Trophoblast cell (in vitro differentiated cells and primary cell): ENCODE results near the gene WDFY3.

Source experiments
- DNase-seq, 2 donors: peaks; one replicate each; pipeline ENCODE4 v3.0.0-alpha.2; 2016
- H2AFZ ChIP-seq: 2 replicates; pipeline ENCODE4 v1.6.1; 2013; ENCODE audit warnings: low read length, moderate library complexity, mild to moderate bottlenecking; ENCODE audit not compliant: insufficient read depth, poor library complexity
- H2AK5ac ChIP-seq: 2 replicates; pipeline ENCODE4 v1.6.1; 2013; ENCODE audit warnings: mild to moderate bottlenecking, low read length
- H2BK120ac ChIP-seq: 2 replicates; pipeline ENCODE4 v1.6.1; 2013; ENCODE audit warnings: low read length, mild to moderate bottlenecking, moderate library complexity; ENCODE audit not compliant: insufficient read depth, poor library complexity
- H2BK12ac ChIP-seq: 2 replicates; pipeline ENCODE4 v1.6.1; 2013; ENCODE audit warnings: mild to moderate bottlenecking, low read length, moderate library complexity
- H2BK5ac ChIP-seq: 2 replicates; pipeline ENCODE4 v1.6.1; 2013; ENCODE audit warnings: low read length, low read depth, moderate library complexity, mild to moderate bottlenecking; ENCODE audit not compliant: poor library complexity
- H3K14ac ChIP-seq: 2 replicates; pipeline ENCODE4 v1.6.1; 2013; ENCODE audit warnings: mild to moderate bottlenecking, low read length
- H3K18ac ChIP-seq: 2 replicates; pipeline ENCODE4 v1.6.1; 2013; ENCODE audit warnings: mild to moderate bottlenecking, low read length
- H3K23ac ChIP-seq: 2 replicates; pipeline ENCODE4 v1.6.1; 2013; ENCODE audit warnings: low read length
- H3K27ac ChIP-seq: 2 replicates; pipeline ENCODE4 v1.5.1; 2013; ENCODE audit warnings: low read depth, mild to moderate bottlenecking, inconsistent platforms, low read length, moderate library complexity
- H3K27me3 ChIP-seq: 2 replicates; pipeline ENCODE4 v1.6.1; 2013; ENCODE audit warnings: inconsistent platforms, mild to moderate bottlenecking, low read length, moderate library complexity; ENCODE audit not compliant: insufficient read depth
- H3K36me3 ChIP-seq, 2 experiments: 1 replicate in 1 of 2; 2 replicates in 1 of 2; pipeline ENCODE4 v1.6.1; 2013; ENCODE audit warnings: low read length in 2 of 2, mild to moderate bottlenecking in 2 of 2, moderate library complexity in 1 of 2; ENCODE audit not compliant: insufficient read depth in 2 of 2, control insufficient read depth in 1 of 2
- H3K4ac ChIP-seq: 2 replicates; pipeline ENCODE4 v1.6.1; 2013; ENCODE audit warnings: low read depth, mild to moderate bottlenecking, low read length, moderate library complexity
- H3K4me1 ChIP-seq, 2 experiments: 1 replicate in 1 of 2; 2 replicates in 1 of 2; pipeline ENCODE4 v1.6.1; 2013; ENCODE audit warnings: low read length in 2 of 2, mild to moderate bottlenecking in 2 of 2, moderate library complexity in 1 of 2; ENCODE audit not compliant: insufficient read depth in 2 of 2, control insufficient read depth in 1 of 2
- H3K4me2 ChIP-seq: 2 replicates; pipeline ENCODE4 v1.6.1; 2013; ENCODE audit warnings: inconsistent platforms, mild to moderate bottlenecking, low read length, moderate library complexity
- H3K4me3 ChIP-seq: 2 replicates; pipeline ENCODE4 v1.5.1; 2013; ENCODE audit warnings: mild to moderate bottlenecking, low read depth, low read length, inconsistent platforms
- H3K79me1 ChIP-seq: one replicate; pipeline ENCODE4 v1.6.1; 2013; ENCODE audit warnings: low read length
- H3K79me2 ChIP-seq: 2 replicates; pipeline ENCODE4 v1.6.1; 2013; ENCODE audit warnings: low read length, mild to moderate bottlenecking; ENCODE audit not compliant: control insufficient read depth, insufficient read depth, poor library complexity
- H3K9ac ChIP-seq: 2 replicates; pipeline ENCODE4 v1.6.1; 2013; ENCODE audit warnings: mild to moderate bottlenecking, low read length
- H3K9me3 ChIP-seq: 2 replicates; pipeline ENCODE4 v1.6.1; 2013; ENCODE audit warnings: low read depth, mild to moderate bottlenecking, control low read depth, inconsistent platforms, low read length; ENCODE audit not compliant: insufficient read depth
- H4K12ac ChIP-seq: 2 replicates; pipeline ENCODE4 v1.6.1; 2013; ENCODE audit warnings: low read depth, mild to moderate bottlenecking, low read length, moderate library complexity
- H4K8ac ChIP-seq: 2 replicates; pipeline ENCODE4 v1.6.1; 2013; ENCODE audit warnings: low read depth, mild to moderate bottlenecking, low read length, moderate library complexity
- H4K91ac ChIP-seq: one replicate; pipeline ENCODE4 v1.6.1; 2013; ENCODE audit warnings: low read depth, mild to moderate bottlenecking, low read length, moderate library complexity
- WGBS: extraction: QIAGEN DNeasy Blood & Tissue Kit; methylation state at CpG from one replicate; pipeline ENCODE4 v1.1.7; 2013; ENCODE audit warnings: missing lambda C conversion rate; ENCODE audit not compliant: insufficient read length, insufficient coverage; ENCODE audit errors: extremely low coverage; 5-methylcytosine and 5-hydroxymethylcytosine counted together

Gene WDFY3

DNA sequence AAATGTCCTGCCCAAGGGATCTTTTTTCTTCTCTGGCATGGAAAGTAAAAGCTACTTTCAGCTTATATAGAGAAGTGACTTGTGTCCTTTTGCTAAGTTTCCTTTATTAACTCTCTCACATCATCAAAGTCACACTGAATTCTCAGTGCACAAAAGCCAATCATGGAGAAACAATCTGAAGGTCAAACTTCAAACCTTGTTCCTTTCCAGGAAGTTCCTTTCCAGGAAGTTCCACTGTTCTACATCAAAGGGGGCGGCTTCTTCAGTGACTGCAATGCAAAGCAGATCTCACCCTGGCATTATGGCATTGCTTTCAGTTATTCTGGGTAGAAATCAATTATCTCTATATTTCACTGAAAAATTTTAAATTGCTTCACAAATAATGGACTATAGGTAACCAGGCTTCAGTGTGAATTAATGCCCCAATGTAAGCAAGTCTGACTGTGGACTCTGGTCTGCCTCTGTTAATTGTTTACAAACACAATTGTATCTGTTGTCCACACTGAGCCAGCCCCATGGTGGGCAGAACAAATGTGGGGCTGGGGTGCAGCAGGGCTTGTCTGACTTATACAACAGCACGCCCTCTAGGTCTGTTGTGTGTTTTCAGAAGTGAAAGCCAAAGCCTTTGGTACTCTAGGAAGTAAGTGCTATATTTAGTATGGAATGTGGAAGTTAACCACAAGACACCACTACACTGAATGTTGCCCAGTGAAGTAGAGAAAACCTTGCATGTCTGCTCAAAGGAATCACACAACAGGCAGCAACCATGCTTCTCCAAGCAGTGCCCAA, 284.8 kb downstream of the WDFY3 start:
- no peak overlapping the region for H4K91ac ChIP-seq
- H2BK120ac ChIP-seq, result no peak overlapping the region
- peak overlapping the region; percentile 28 for H3K27ac ChIP-seq
- H3K23ac ChIP-seq, result no peak overlapping the region
- no CpG with 5 or more reads among the region's 2 CpGs for WGBS
- H2AFZ ChIP-seq, result no peak overlapping the region
- no peak overlapping the region for H4K12ac ChIP-seq
- no peaks in the 10 kb centered on the region for H3K79me2 ChIP-seq
- peaks cover 1% of the 10 kb centered on the region for H3K79me1 ChIP-seq
- H3K14ac ChIP-seq, result no peak overlapping the region
- H3K36me3 ChIP-seq, result peaks cover 25 to 29% of the 10 kb centered on the region in 2 experiments
- H3K27me3 ChIP-seq, result no peaks in the 10 kb centered on the region
- no peak overlapping the region for H2BK12ac ChIP-seq
- no peak overlapping the region for H3K18ac ChIP-seq
- no peak overlapping the region for H4K8ac ChIP-seq
- peak in 1 of 2 donors; percentile 19 for DNase-seq
- H3K4ac ChIP-seq, result no peak overlapping the region
- no peak overlapping the region for H3K4me3 ChIP-seq
- H3K9me3 ChIP-seq, result no peaks in the 10 kb centered on the region
- peak overlapping the region; percentile 2 for H3K4me2 ChIP-seq
- H2AK5ac ChIP-seq, result no peak overlapping the region
- peaks cover 4 to 11% of the 10 kb centered on the region in 2 experiments for H3K4me1 ChIP-seq
- H2BK5ac ChIP-seq, result no peak overlapping the region
- H3K9ac ChIP-seq, result no peak overlapping the region

DNA sequence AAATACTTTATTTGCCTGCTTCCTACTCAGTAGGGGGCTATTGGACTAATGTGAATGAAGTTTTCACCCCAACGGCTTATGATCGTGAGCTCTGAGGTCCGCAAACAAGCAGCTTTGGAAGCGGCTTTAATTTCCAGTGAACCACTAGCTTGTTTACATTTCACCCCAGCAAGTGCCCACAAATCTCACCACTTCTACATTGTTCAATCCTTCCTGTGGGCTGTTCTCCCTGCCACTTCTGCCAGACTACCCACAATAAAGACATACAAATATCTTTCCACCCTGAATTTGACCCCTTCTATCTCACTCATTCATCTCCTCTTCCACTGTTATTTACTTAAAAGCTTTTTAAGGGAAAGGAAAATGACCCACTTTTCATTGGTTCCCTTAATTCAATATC, 285.5 kb downstream of the WDFY3 start:
- Histone ChIP-seq H4K91ac (no peak overlapping the region), H4K8ac (no peak overlapping the region), H3K9me3 (no peaks in the 10 kb centered on the region), H3K79me1 (peaks cover 1% of the 10 kb centered on the region), H3K4me2 (no peak overlapping the region), H3K9ac (no peak overlapping the region), H2BK12ac (no peak overlapping the region), H3K27me3 (no peaks in the 10 kb centered on the region), H3K18ac (no peak overlapping the region), H3K23ac (no peak overlapping the region), H3K36me3 (peaks cover 25 to 26% of the 10 kb centered on the region in 2 experiments), H2BK5ac (no peak overlapping the region), H4K12ac (no peak overlapping the region), H3K27ac (no peak overlapping the region), H3K4ac (no peak overlapping the region), H2BK120ac (no peak overlapping the region), H2AK5ac (no peak overlapping the region), H3K79me2 (no peaks in the 10 kb centered on the region), H3K14ac (no peak overlapping the region), H3K4me3 (no peak overlapping the region), H2AFZ (no peak overlapping the region), H3K4me1 (peaks cover 4 to 11% of the 10 kb centered on the region in 2 experiments)
- no CpG with 5 or more reads among the region's 4 CpGs for WGBS
- DNase-seq, result no peak

DNA sequence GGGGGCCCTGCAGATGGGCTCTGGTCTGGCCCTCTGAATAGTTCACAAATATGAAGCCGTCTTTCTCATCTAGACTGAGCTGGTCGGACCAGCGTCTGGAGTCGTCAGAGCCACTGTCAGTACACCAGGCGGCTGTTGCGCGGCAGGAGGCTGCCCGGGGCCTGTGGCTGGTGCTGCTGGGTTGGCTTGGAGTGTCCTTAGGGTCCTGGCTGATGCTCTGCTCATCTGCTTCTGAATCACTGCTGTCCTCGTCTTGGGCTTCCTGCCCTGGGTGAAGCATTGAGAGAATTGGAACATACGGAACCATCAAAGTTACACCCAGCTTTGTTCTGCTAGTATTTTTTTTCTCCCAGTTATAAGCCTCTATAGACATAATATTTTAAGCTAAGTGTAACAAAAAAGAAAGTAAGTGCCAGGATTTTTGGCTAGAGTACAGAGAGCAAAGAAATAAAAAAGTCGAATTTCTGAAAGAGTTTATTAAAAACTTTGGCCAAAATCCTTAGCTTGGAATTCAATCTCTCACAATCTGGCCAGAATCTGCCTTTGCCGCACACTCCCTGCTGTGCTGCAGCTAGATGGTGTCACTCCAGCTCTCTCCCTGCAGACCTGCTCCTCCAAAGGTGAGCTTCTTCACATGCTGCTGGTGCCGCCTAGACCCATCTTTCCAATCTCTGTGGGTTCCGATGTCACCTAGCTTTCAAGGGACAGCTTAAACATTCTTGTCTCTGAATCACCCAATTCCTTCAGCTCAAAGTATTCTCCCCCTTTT, 287.3 kb downstream of the WDFY3 start:
- H3K4ac ChIP-seq, result no peak overlapping the region
- no peaks in the 10 kb centered on the region for H3K27me3 ChIP-seq
- H3K79me2 ChIP-seq, result no peaks in the 10 kb centered on the region
- H4K12ac ChIP-seq, result no peak overlapping the region
- no peak overlapping the region for H4K8ac ChIP-seq
- H3K79me1 ChIP-seq, result peaks cover 1% of the 10 kb centered on the region
- H3K4me2 ChIP-seq, result no peak overlapping the region
- H2AFZ ChIP-seq, result no peak overlapping the region
- H3K18ac ChIP-seq, result no peak overlapping the region
- no peak overlapping the region for H3K27ac ChIP-seq
- H3K4me1 ChIP-seq, result peaks cover 4 to 11% of the 10 kb centered on the region in 2 experiments
- H3K36me3 ChIP-seq, result peaks cover 26 to 27% of the 10 kb centered on the region in 2 experiments
- no peak for DNase-seq
- H2BK12ac ChIP-seq, result no peak overlapping the region
- H2BK5ac ChIP-seq, result no peak overlapping the region
- WGBS, result no CpG with 5 or more reads among the region's 14 CpGs
- H3K14ac ChIP-seq, result no peak overlapping the region
- no peak overlapping the region for H4K91ac ChIP-seq
- no peak overlapping the region for H3K4me3 ChIP-seq
- no peaks in the 10 kb centered on the region for H3K9me3 ChIP-seq
- H2BK120ac ChIP-seq, result no peak overlapping the region
- no peak overlapping the region for H3K9ac ChIP-seq
- no peak overlapping the region for H3K23ac ChIP-seq
- no peak overlapping the region for H2AK5ac ChIP-seq

DNA sequence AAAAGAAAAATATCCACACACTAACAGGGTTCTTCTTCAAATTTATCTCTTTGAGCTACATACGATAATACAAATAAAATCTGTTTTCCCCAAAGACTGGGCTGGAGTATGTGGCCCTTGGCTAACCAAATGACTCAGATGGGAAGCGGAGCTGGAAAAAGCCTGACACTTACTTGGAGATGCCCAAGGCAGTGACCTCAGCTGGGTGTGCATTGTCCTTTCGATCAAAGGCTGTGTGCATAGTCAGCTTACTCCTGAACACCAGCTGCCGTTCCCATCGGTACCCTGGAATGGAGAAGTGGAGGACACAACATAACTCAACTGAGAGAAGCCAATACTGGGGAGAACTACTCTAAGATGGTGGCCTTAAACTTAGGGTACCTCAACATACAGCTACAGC, 288.5 kb downstream of the WDFY3 start:
- no peak overlapping the region for H4K12ac ChIP-seq
- no peak overlapping the region for H3K4me3 ChIP-seq
- no peak for DNase-seq
- H2BK120ac ChIP-seq, result no peak overlapping the region
- no peak overlapping the region for H3K4ac ChIP-seq
- no peaks in the 10 kb centered on the region for H3K79me1 ChIP-seq
- H4K91ac ChIP-seq, result no peak overlapping the region
- H3K27me3 ChIP-seq, result no peaks in the 10 kb centered on the region
- no peak overlapping the region for H3K9ac ChIP-seq
- peaks cover 18 to 24% of the 10 kb centered on the region in 2 experiments for H3K36me3 ChIP-seq
- no peaks in the 10 kb centered on the region for H3K79me2 ChIP-seq
- no peak overlapping the region for H4K8ac ChIP-seq
- H2BK12ac ChIP-seq, result no peak overlapping the region
- H3K18ac ChIP-seq, result no peak overlapping the region
- H3K23ac ChIP-seq, result no peak overlapping the region
- H3K9me3 ChIP-seq, result no peaks in the 10 kb centered on the region
- no CpG with 5 or more reads among the region's 5 CpGs for WGBS
- H2AFZ ChIP-seq, result no peak overlapping the region
- no peak overlapping the region for H3K27ac ChIP-seq
- H3K4me1 ChIP-seq, result peaks cover 3% of the 10 kb centered on the region in 2 experiments
- no peak overlapping the region for H2AK5ac ChIP-seq
- no peak overlapping the region for H3K4me2 ChIP-seq
- H3K14ac ChIP-seq, result no peak overlapping the region
- no peak overlapping the region for H2BK5ac ChIP-seq
